Measurements from ENCODE around the gene DXO.
"Not testable (repeated sequence)": the region's sequence is repeated elsewhere in the genome, so short reads cannot be mapped to it uniquely, and the experiment has no call there.

DXO gene

GRCh38 chr6:31994421-31994820 is 22.5 kb upstream of the DXO start:
- not testable (repeated sequence) for DNase-seq (ENCODE audit: extremely low read depth, low read depth); H3K4me3 ChIP-seq (replicated peaks; ENCODE audit: low read depth, low read length)

- not testable (repeated sequence) for H3K4me3 ChIP-seq (replicated peaks; ENCODE audit: low read depth, low read length); DNase-seq (ENCODE audit: extremely low read depth, low read depth)
These were observed 17.4 kb upstream of the DXO start for GRCh38 chr6:31989363-31989762.

- not testable (repeated sequence) for DNase-seq (ENCODE audit: extremely low read depth, low read depth); H3K4me3 ChIP-seq (replicated peaks; ENCODE audit: low read depth, low read length)
These were observed 9.8 kb upstream of the DXO start, which contains the start of gene C4A for GRCh38 chr6:31981744-31982143. C4A (plus strand) TSS chr6:31982057; CDS start chr6:31982108, 51 bp downstream.

- H3K4me3 ChIP-seq (replicated peaks; ENCODE audit: low read depth, low read length); DNase-seq (ENCODE audit: extremely low read depth, low read depth): not testable (repeated sequence)
These were observed 9.1 kb upstream of the DXO start for GRCh38 chr6:31980998-31981397.

- DNase-seq (ENCODE audit: extremely low read depth, low read depth); H3K4me3 ChIP-seq (replicated peaks; ENCODE audit: low read depth, low read length): not testable (repeated sequence)
These were observed 8.4 kb upstream of the DXO start for GRCh38 chr6:31980195-31980876.

- no peak overlapping the region for H3K4me3 ChIP-seq (replicated peaks; ENCODE audit: low read depth, low read length)
- DNase-seq (ENCODE audit: extremely low read depth, low read depth): no peak
- no peak for TF ChIP-seq CTCF (IDR thresholded peaks at IDR 0.05; ENCODE audit: low read depth, low read length, missing control alignments)
These were observed 7.4 kb upstream of the DXO start for GRCh38 chr6:31979238-31979898.

GRCh38 chr6:31978831-31979230 is 6.9 kb upstream of the DXO start:
- H3K4me3 ChIP-seq (replicated peaks; ENCODE audit: low read depth, low read length): no peak overlapping the region
- no peak for TF ChIP-seq CTCF (IDR thresholded peaks at IDR 0.05; ENCODE audit: low read depth, low read length, missing control alignments)

GRCh38 chr6:31977816-31978431 is 6.0 kb upstream of the DXO start:
- no peak for DNase-seq (ENCODE audit: extremely low read depth, low read depth)
- TF ChIP-seq CTCF (IDR thresholded peaks at IDR 0.05; ENCODE audit: low read depth, low read length, missing control alignments): no peak
- no peak overlapping the region for H3K4me3 ChIP-seq (replicated peaks; ENCODE audit: low read depth, low read length)

More at GRCh38 chr6:31978831-31979230, 6.9 kb upstream of the DXO start:
- no peak for DNase-seq (ENCODE audit: extremely low read depth, low read depth)

GRCh38 chr6:31976065-31976464 is 4.1 kb upstream of the DXO start:
- DNase-seq (ENCODE audit: extremely low read depth, low read depth); H3K4me3 ChIP-seq (replicated peaks; ENCODE audit: low read depth, low read length): not testable (repeated sequence)

- DNase-seq (ENCODE audit: extremely low read depth, low read depth): no peak
- no peak for TF ChIP-seq CTCF (IDR thresholded peaks at IDR 0.05; ENCODE audit: low read depth, low read length, missing control alignments)
- peak overlapping the region; percentile 75 for H3K4me3 ChIP-seq (replicated peaks; ENCODE audit: low read depth, low read length)
These were observed 892 bp upstream of the DXO start for GRCh38 chr6:31972709-31973350.

All from HFF-Myc (cell line).